CD4-positive, alpha-beta T cell treated with Interleukin-12 subunit alpha and Interleukin-12 subunit beta, for 1 hour (primary cell): ENCODE results near the gene ANKRD11.
A peak's percentile ranks its signal among the peaks of the same experiment; 100 is the strongest.
"Not testable (repeated sequence)": the region's sequence is repeated elsewhere in the genome, so short reads cannot be mapped to it uniquely, and the experiment has no call there.

Experiments used
- DNase-seq: peaks from one replicate; pipeline ENCODE4 v3.0.0-alpha.2; 2020

ANKRD11 gene

GRCh38 chr16:89275837-89276720, 214.3 kb downstream of the ANKRD11 start:
- no peak for DNase-seq

GRCh38 chr16:89275284-89275584, 215.1 kb downstream of the ANKRD11 start:
- no peak for DNase-seq

- DNase-seq: no peak
These were observed 215.6 kb downstream of the ANKRD11 start for GRCh38 chr16:89274561-89275283.

DNA sequence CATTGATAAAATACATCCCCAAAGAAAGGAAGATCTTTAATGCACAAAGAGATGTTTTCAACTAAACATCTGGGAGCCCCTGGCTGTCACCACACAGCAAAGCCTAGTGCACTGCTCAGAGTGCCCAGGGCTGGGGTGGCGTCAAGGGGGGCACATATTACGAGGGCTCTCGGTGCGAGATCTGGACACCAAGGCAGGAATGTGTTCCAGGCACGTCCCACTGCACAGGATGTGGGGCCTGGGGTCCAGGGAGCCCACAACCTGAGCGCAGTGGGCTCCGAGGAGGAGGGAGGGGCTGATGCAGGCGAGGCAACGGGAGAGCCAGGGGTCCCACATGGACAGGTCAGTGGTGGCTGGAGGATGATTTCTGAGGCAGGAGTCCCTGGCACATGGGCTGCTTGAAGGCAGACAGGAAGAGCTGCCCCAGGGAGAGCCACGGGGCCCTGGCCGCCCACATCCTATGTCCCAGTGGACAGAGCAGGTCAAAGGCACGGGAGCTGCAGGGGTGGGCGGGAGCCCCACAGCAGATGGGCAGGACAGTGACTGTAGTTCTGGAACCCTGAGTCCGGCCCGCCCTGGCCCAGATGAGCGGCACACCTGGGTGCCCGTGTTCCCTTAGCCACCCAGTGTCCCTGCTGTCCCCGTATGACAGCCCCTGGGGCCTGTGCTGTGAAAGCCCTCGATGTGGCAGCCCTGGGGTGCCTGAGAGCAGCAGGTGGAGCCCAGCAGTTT, 216.5 kb downstream of the ANKRD11 start:
- no peak for DNase-seq

DNA sequence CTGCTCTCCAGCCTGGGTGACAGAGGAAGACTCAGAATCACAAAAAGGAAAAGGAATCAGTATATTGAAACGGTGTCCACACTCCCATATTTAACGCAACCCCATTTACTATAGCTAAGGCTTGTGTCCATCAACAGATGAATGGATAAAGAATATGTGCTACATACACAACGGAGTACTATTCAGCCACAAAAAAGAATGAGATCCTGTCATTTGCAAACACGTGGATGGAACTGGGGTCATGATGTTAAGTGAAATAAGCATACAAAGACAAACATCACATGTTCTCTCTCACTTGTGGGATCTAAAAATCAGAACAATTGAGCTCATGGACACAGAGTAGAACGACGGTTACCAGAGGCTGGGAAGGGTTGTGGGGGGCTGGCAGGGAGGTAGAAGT, 217.7 kb downstream of the ANKRD11 start:
- DNase-seq: no peak

GRCh38 chr16:89270666-89271345, 219.6 kb downstream of the ANKRD11 start:
- no peak for DNase-seq

DNA sequence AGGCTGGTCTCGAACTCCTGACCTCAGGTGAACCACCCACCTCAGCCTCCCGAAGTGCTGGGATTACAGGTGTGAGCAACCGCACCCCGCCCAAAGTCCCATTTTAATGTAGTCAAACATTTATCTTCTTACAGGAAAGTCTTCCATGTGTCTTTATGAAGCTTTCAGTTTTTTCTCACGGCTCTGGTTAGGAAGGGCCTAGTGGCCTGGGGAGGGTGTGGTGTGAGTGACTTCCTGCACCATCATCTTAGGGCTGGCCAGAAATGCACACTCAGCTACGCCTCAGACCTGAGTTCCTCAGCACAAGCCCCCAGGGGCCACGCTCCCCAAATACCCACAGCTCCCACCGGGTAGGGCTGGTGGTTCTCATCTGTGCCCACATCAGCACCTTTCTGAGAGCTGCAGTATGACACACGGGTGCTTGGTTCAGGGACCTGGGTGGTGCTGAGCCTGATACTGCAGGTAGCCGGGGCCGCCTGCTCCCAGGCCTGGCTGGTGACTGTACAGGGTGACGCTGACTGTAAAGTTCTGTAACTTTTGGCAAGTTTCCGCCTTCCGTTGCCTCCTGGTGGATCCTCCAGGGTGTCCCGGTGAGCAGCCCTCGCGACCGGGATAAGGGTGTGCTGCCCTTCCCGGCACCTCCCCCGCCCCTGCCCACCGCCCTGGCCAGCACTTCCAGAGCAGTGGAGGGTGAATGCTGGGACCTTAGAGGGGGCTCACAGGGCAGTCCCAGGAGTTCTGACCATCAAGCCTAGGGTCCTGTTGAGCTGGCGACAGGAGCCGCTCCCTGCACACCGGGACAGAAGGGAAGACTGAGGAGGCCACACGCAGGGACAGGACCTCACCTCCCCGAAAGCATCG, 220.3 kb downstream of the ANKRD11 start:
- DNase-seq: no peak

- no peak for DNase-seq
These were observed 221.2 kb downstream of the ANKRD11 start for GRCh38 chr16:89268987-89269735.

GRCh38 chr16:89268585-89268984, 221.8 kb downstream of the ANKRD11 start:
- no peak for DNase-seq

DNA sequence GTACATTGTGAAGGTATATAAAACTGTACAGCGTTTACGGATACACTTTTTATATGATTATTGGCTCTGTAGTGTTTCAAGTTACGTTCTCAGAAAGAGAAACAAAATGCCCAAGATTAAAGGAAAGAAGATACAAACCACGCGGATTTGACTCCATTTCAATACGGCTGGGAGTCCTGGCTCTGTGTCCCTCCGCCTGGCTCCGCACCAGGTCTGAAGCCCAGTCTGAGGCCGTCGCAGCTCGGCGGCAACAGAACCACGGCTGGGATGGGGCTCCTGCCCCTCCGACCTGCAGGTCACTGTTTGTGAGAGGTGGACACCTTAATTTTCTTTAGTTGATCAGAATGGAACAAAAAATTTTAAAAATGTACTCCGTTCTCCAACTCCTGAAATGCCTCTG, 222.6 kb downstream of the ANKRD11 start:
- DNase-seq: not testable (repeated sequence)

DNA sequence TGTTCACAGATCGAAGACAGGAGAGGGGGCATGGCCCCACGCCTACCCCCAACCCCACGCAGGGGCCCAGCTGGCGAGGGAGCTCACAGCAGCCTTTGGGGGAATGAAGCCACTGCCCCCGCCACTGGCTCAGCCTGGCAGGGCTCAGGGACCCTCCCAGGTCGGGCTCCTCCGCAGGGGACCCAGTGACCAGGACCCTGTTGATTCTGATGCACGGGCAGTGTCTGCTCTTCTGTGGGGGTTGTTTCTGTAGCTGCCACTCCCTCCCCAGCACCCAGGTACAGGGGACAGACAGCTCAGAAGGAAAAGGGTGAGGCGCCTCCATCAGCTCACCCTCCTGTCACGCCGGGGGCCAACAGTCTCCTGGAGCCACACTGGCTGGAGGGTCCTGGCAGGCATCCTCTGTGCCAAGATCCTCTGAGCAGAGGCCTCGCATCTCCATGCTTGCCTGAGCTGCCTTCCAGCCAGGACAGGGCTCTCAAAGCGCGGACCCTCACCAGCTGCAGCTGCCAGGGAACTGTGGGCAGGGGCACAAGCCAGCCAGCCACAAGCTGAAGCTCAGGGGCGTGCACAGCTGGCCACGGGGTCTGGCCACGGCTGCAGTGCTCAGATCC, 223.7 kb downstream of the ANKRD11 start:
- no peak for DNase-seq

- DNase-seq: no peak
These were observed 224.7 kb downstream of the ANKRD11 start for GRCh38 chr16:89265647-89266046.

DNA sequence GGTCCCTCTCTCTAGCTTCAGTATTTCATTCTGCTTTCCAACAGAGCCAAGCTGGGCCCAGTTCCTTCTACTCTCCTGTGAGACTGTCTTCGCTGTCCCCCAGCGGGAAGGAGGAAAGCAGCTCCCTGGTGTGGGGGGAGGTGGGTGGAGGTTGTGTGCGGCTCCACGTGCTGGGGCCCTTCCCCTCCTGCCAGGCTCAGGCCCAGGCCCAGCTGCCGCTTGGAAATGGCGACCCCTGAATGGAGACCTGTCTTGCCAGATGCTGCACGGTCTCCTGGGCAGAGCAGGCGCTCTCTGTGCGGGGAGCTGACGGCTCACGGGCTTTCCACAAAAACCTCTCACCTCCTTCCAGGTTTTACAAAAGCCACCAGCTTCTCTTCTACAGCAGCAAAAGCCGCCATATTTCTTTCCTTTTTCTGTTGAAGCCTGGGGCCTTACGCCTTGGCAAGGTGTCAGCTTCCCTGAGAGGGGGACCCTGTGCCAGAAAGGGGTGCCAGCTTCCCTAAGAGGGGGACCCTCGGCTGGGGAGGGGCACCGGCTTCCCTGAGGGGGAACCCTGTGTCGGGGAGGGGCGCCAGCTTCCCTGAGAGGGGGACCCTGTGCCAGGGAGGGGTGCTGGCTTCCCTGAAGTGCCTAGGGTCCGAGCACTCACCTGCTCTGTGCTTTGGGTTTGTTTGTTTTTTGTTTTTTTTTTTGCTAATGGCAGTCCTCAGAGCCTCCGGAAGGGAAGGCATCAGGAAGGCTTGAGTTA, 225.4 kb downstream of the ANKRD11 start:
- no peak for DNase-seq

GRCh38 chr16:89261691-89262563, 228.4 kb downstream of the ANKRD11 start:
- DNase-seq: no peak

DNA sequence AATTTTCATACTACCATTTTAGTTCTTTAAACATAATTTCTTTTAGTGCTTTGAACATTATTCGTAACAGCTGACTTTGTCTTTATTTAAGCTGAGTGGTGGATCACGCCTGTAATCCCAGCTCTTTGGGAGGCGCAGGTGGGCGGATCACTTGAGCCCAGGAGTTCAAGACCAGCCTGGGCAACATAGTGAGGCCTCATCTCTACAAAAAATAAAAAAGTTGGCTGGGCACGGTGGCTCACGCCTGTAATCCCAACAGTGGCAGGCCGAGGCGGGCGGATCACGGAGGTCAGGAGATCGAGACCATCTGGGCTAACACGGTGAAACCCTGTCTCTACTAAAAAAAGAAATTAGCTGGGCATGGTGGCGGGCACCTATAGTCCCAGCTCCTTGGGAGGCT, 230.5 kb downstream of the ANKRD11 start:
- not testable (repeated sequence) for DNase-seq

GRCh38 chr16:89257757-89258465, 232.4 kb downstream of the ANKRD11 start:
- no peak for DNase-seq

DNA sequence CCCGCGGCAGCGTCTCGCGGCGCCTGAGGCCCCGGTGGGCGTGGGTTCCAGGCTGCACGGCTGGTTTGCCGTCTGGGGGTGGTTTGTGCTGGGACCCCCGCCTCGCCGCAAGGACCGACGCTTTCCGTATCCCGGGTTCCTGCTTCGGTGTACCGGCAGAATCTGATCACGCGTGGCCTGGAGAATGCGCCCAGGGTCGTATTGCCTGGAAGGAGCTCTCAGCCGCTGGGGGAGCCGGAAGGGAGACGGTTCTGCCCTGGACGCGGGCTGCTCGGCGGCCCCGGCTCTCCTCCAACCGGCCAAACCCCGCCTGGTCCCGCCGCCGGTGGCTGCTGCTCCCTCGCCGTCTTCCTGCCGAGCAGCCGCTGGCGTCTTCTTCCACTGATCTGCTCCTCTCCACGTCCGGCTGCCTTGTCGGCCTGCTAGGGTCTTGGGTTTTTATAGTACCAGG, 233.1 kb downstream of the ANKRD11 start:
- no peak for DNase-seq

GRCh38 chr16:89256651-89257254, 233.6 kb downstream of the ANKRD11 start:
- DNase-seq: peak; percentile 75
